GM12801 (cell line): Measurements from ENCODE around the gene ENTPD8.

Experiments
- CTCF ChIP-seq: IDR thresholded peaks from one replicate; pipeline ENCODE4 v1.5.1; 2011; ENCODE audit warnings: control low read depth; ENCODE audit not compliant: insufficient read length; ENCODE audit errors: extremely low read depth

The ENTPD8 gene

GRCh38 chr9:137434498-137435380, 6.4 kb downstream of the ENTPD8 start:
- TF ChIP-seq CTCF, result no peak

DNA sequence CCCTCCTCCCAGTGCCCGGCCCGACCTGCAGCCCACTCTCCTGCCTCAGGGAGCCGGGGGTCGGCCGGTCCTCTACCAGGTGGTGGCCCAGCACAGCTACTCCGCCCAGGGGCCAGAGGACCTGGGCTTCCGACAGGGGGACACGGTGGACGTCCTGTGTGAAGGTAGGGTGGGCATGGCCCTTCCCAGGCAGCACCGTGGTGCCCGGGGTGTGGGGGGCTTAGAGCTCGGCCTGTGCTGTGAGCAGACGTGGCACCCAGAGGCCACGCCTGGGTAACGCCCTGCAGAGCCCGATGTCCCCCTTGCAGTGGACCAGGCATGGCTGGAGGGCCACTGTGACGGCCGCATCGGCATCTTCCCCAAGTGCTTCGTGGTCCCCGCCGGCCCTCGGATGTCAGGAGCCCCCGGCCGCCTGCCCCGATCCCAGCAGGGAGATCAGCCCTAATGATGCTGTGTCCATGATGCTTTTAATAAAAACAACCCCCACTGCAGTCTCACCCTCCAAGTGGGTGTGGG, 7.2 kb downstream of the ENTPD8 start:
- no peak for TF ChIP-seq CTCF

DNA sequence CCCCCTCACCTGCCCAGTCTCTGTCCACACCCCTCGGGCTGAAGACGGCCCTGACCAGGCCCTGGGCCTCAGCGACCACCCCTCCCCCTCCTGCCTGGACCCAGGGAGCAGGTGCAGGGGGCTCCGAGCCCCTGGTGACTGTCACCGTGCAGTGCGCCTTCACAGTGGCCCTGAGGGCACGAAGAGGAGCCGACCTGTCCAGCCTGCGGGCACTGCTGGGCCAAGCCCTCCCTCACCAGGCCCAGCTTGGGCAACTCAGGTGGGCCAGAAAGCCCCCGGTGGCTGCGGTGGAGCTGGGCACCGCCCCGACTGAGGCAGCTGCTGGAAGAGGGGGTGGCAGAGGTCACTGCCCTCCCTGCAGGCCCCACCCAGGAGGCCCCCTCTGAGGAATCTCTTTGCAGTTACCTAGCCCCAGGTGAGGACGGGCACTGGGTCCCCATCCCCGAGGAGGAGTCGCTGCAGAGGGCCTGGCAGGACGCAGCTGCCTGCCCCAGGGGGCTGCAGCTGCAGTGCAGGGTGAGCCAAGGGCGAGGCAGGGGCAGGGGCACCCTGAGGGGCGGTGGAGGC, 7.7 kb downstream of the ENTPD8 start:
- TF ChIP-seq CTCF, result no peak

- no peak for TF ChIP-seq CTCF
Observed at GRCh38 chr9:137432687-137433348, 8.3 kb downstream of the ENTPD8 start.

- TF ChIP-seq CTCF, result no peak
Observed at GRCh38 chr9:137431416-137431931, 9.7 kb downstream of the ENTPD8 start.

DNA sequence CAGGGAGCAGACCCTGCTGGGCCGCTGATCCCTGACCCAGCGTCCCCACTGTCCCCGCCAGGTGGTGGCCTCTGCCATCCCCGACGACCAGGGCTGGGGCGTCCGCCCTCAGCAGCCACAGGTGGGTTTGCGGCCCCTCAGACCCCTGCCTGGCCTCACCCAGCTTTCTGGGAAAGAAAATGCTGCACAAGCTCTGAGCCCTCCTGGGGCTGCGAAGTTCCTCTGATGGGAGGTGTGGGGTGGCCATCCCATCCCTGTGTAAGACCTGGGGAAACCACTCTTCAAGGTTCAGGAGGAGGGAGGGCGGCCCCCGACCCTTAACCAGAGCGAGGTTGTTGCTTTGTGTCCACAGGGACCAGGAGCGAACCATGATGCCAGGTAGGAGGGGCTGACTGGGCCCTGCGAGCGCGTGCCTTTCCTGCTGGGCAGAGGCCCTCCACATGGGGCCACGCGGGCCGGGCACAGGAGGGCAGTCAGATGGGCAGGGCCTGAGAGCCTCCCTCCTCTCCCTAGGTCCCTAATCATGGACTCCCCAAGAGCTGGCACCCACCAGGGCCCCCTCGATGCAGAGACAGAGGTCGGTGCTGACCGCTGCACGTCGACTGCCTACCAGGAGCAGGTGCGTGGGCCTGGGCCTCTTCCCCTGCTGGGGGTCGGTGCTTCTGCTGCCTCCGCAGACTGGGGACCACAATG, 10.3 kb downstream of the ENTPD8 start:
- TF ChIP-seq CTCF, result no peak
